ENCODE data around the gene MAPK1. TPM values are rescaled to one million over a fixed set of nuclear protein-coding genes. Genes with fewer than 3 reads are reported as not detected.

The MAPK1 gene
- total and polyA plus RNA-seq, 12 donors, result 8.3 to 124 (median 101) TPM

- H3K9me3 ChIP-seq, result no peaks in the 10 kb centered on the region
- TF ChIP-seq CTCF (IDR thresholded peaks at IDR 0.05), result no peak
- 93 to 96% methylated on average over 5 of the region's 5 CpGs for WGBS, 2 donors
- H3K36me3 ChIP-seq, result no peaks in the 10 kb centered on the region
- DNase-seq, result no peak
- no peaks in the 10 kb centered on the region for H3K27me3 ChIP-seq
- no peak overlapping the region for H3K4me3 ChIP-seq
- intact Hi-C loops (cut with DNase I), result loop anchor here in 3 of 10 donors (5.0 to 10.0 kb wide), 2 partner anchors 75 to 127 kb away; partner anchors contain the start of gene MAPK1 (in 3 of the 3)
- no peak for ATAC-seq
- peaks cover under 1 to 9% (median 5%) of the 10 kb centered on the region in 9 donors for H3K4me1 ChIP-seq
- H3K27ac ChIP-seq, result no peak overlapping the region
Measured at GRCh38 chr22:21739828-21740377, 127.5 kb downstream of the MAPK1 start.

GRCh38 chr22:21738966-21739365 lies 128.5 kb downstream of the MAPK1 start:
- intact Hi-C loops (cut with DNase I), result loop anchor here in 3 of 10 donors (5.0 to 10.0 kb wide), 2 partner anchors 76 to 128 kb away; partner anchors contain the start of gene MAPK1 (in 3 of the 3)
- Histone ChIP-seq H3K9me3 (no peaks in the 10 kb centered on the region), H3K27ac (no peak overlapping the region)

GRCh38 chr22:21738081-21738480 lies 129.4 kb downstream of the MAPK1 start:
- no peaks in the 10 kb centered on the region for H3K27me3 ChIP-seq
- H3K36me3 ChIP-seq, result no peaks in the 10 kb centered on the region
- TF ChIP-seq CTCF (IDR thresholded peaks at IDR 0.05), result no peak
- 82 to 83% methylated on average over 8 of the region's 8 CpGs for WGBS, 2 donors
- H3K27ac ChIP-seq, result no peak overlapping the region
- DNase-seq (no peak), ATAC-seq (no peak)
- peaks cover 5 to 20% (median 13%) of the 10 kb centered on the region in 9 donors for H3K4me1 ChIP-seq
- H3K4me3 ChIP-seq, result no peak overlapping the region
- intact Hi-C loops (cut with DNase I), result loop anchor here in 3 of 10 donors (5.0 to 10.0 kb wide), 2 partner anchors 77 to 129 kb away; partner anchors contain the start of gene MAPK1 (in 3 of the 3)
- H3K9me3 ChIP-seq, result no peaks in the 10 kb centered on the region

More at GRCh38 chr22:21738966-21739365, 128.5 kb downstream of the MAPK1 start:
- TF ChIP-seq CTCF (IDR thresholded peaks at IDR 0.05), result no peak
- DNase-seq (no peak), ATAC-seq (no peak)
- H3K27me3 ChIP-seq, result no peaks in the 10 kb centered on the region
- peaks cover 5 to 18% (median 13%) of the 10 kb centered on the region in 9 donors for H3K4me1 ChIP-seq
- H3K36me3 ChIP-seq, result no peaks in the 10 kb centered on the region
- 60 to 65% methylated on average over 7 of the region's 7 CpGs for WGBS, 2 donors
- H3K4me3 ChIP-seq, result no peak overlapping the region

- 76 to 83% methylated on average over 9 of the region's 9 CpGs for WGBS, 2 donors
- Histone ChIP-seq H3K36me3 (no peaks in the 10 kb centered on the region), H3K9me3 (no peaks in the 10 kb centered on the region), H3K4me3 (no peak overlapping the region), H3K27ac (no peak overlapping the region), H3K4me1 (peaks cover 5 to 20% (median 13%) of the 10 kb centered on the region in 9 donors), H3K27me3 (no peaks in the 10 kb centered on the region)
- intact Hi-C loops (cut with DNase I), result loop anchor here in 3 of 10 donors (5.0 to 10.0 kb wide), 2 partner anchors 78 to 130 kb away; partner anchors contain the start of gene MAPK1 (in 3 of the 3)
- DNase-seq (no peak), ATAC-seq (no peak)
- TF ChIP-seq CTCF (IDR thresholded peaks at IDR 0.05), result no peak
Measured at GRCh38 chr22:21736948-21737347, 130.5 kb downstream of the MAPK1 start.

Data from heart right ventricle (tissue), 16 donors.